Fibroblast of pulmonary artery (primary cell): ENCODE data around the gene OR1S1.

ENCODE experiments used
- DNase-seq: peaks from one replicate; pipeline ENCODE4 v3.0.0-alpha.2; 2010; ENCODE audit warnings: low read depth
- H3K4me3 ChIP-seq: replicated peaks from 2 replicates; pipeline ENCODE4 v1.5.1; 2011; ENCODE audit warnings: low read depth, mild to moderate bottlenecking, control low read depth, low read length, moderate library complexity
- TF ChIP-seq, protein P1 (sequence below): IDR thresholded peaks from 2 replicates; pipeline ENCODE4 v1.5.1; 2011; ENCODE audit warnings: mild to moderate bottlenecking, control low read depth, low read length, inconsistent platforms; ENCODE audit errors: missing control alignments

Gene OR1S1

DNA sequence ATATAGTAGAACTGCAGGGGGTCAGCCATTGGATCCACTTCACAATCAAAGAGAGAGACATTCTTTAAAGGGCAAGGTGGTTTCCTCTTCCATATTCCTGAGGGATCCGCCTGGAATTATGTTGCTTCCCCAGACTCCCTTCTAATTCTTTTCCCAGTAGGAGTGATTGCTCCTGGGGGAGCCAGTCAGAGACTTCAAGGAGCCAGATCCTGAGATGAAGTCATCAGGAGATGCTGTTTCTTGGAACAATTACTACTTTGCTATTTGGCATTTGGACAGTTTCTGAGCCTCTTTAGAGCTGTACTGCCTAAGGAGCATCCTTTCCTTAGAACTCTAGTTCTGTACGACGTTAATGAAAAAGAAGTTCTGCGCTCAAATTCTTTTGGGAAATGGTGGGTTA lies 25.6 kb upstream of the OR1S1 start:
- H3K4me3 ChIP-seq = no peak overlapping the region
- no peak for DNase-seq
- TF ChIP-seq, protein P1, sequence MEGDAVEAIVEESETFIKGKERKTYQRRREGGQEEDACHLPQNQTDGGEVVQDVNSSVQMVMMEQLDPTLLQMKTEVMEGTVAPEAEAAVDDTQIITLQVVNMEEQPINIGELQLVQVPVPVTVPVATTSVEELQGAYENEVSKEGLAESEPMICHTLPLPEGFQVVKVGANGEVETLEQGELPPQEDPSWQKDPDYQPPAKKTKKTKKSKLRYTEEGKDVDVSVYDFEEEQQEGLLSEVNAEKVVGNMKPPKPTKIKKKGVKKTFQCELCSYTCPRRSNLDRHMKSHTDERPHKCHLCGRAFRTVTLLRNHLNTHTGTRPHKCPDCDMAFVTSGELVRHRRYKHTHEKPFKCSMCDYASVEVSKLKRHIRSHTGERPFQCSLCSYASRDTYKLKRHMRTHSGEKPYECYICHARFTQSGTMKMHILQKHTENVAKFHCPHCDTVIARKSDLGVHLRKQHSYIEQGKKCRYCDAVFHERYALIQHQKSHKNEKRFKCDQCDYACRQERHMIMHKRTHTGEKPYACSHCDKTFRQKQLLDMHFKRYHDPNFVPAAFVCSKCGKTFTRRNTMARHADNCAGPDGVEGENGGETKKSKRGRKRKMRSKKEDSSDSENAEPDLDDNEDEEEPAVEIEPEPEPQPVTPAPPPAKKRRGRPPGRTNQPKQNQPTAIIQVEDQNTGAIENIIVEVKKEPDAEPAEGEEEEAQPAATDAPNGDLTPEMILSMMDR = no peak

- DNase-seq = no peak
- H3K4me3 ChIP-seq = no peak within 1 kb of the TSS
- TF ChIP-seq, protein P1 = no peak
These were observed 23.8 kb upstream of the OR1S1 start, which contains the start of gene OR9Q2 for GRCh38 chr11:58188770-58189169. OR9Q2 (plus strand) TSS chr11:58189070; CDS start chr11:58190491, 1,421 bp downstream.

DNA sequence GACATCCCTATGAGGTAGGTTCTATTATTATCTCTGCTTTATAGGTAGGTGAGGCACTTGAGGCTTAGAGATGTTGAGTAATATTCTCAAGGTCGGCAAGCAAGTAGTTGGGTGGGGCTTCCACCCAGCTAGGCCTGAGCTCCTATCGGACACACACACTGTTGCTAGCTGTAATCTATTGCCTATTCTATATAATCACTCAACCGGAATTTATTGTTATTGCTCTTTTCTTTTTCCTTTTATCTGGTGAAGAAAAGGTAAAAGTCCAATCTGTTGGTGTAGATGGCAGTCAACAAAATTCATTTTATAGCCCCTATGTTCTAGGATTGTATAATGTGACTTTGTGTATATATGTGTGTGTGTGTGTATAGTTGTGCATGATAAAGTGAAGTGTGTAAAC lies 20.3 kb upstream of the OR1S1 start:
- H3K4me3 ChIP-seq = no peak overlapping the region
- DNase-seq = no peak
- TF ChIP-seq, protein P1 = no peak

DNA sequence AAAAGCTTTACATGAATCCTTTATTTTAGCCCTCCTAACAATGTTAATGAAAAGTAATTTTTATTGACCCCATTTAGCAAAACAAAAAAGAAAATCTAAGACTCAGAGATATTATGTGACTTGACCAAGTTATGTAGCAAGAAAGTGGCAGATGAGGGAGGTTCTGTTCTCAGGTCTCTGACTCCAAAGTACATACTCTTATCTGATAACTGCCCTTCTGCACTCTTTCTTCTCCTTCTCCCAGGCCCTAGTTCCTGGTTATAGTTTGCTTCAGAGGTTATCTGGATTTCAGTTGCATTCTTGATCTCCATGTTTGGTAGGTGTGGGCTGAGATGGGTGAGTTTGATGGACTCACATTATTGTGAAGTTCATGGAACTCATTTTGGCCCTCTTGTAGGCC lies 19.1 kb upstream of the OR1S1 start:
- no peak overlapping the region for H3K4me3 ChIP-seq
- DNase-seq = no peak
- TF ChIP-seq, protein P1 = no peak

DNA sequence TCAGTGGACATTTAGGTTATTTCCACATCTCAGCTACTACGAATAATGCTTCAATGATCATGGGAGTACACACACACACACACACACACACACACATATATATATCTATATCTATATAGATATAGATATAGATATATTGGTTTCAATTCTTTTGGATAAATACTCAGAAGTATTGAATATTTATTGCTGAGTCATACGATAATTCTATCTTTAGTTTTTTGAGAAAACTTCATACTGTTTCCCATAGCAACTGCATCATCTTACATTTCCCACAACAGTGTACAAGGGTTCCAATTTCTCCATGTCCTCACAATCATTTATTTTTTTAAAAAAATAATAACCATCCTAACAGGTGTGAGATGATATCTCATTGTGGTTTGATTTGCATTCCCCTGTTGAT lies 16.6 kb upstream of the OR1S1 start:
- TF ChIP-seq, protein P1 = no peak
- no peak for DNase-seq
- no peak overlapping the region for H3K4me3 ChIP-seq

GRCh38 chr11:58199271-58199670 lies 13.2 kb upstream of the OR1S1 start:
- no peak for DNase-seq
- no peak overlapping the region for H3K4me3 ChIP-seq
- TF ChIP-seq, protein P1 = no peak

GRCh38 chr11:58204042-58204441 lies 8.5 kb upstream of the OR1S1 start, which contains the start of gene OR1S2:
OR1S2 (minus strand) TSS chr11:58204142; CDS start chr11:58204142, 0 bp downstream.
- TF ChIP-seq, protein P1 = no peak
- DNase-seq = no peak
- no peak within 1 kb of the TSS for H3K4me3 ChIP-seq
